HepG2 (cell line): ENCODE results near the gene UQCR11.

Experiments used
- BCLAF1 ChIP-seq: fragments of 450-650 bp; IDR thresholded peaks from 2 replicates; pipeline ENCODE4 v1.6.1; 2017; ENCODE audit warnings: mild to moderate bottlenecking
- CTCF ChIP-seq: sonication (generic); formaldehyde crosslinking; IDR thresholded peaks from 2 replicates; pipeline ENCODE4 v1.5.0; 2020; ENCODE audit warnings: mild to moderate bottlenecking, missing genetic modification reagents, moderate library complexity
- FOSL2 ChIP-seq: sonication (generic); formaldehyde crosslinking; IDR thresholded peaks from 2 replicates; pipeline ENCODE4 v1.4.0; 2020; ENCODE audit warnings: missing genetic modification reagents
- HBP1 ChIP-seq: IDR thresholded peaks from 2 replicates; pipeline ENCODE4 v1.6.1; 2016; ENCODE audit warnings: low read depth, control low read depth
- HNF4A ChIP-seq: sonication (generic); formaldehyde crosslinking; IDR thresholded peaks from 2 replicates; pipeline ENCODE4 v1.4.0; 2020; ENCODE audit warnings: missing genetic modification reagents
- JUNB ChIP-seq: sonication (generic); formaldehyde crosslinking; IDR thresholded peaks from 2 replicates; pipeline ENCODE4 v1.8.0; 2022; ENCODE audit warnings: missing genetic modification reagents, mild to moderate bottlenecking, borderline replicate concordance
- JUND ChIP-seq: sonication (generic); formaldehyde crosslinking; IDR thresholded peaks from 2 replicates; pipeline ENCODE4 v1.8.0; 2022; ENCODE audit warnings: mild to moderate bottlenecking, missing genetic modification reagents
- MXI1 ChIP-seq: IDR thresholded peaks from 3 replicates; pipeline ENCODE4 v1.6.1; 2012; ENCODE audit warnings: low read depth, low read length, inconsistent platforms, borderline replicate concordance
- PHF21A ChIP-seq: sonication (generic); formaldehyde crosslinking; IDR thresholded peaks from 2 replicates; pipeline ENCODE4 v1.5.0; 2020; ENCODE audit warnings: mild to moderate bottlenecking, missing genetic modification reagents
- RERE ChIP-seq: IDR thresholded peaks from 2 replicates; pipeline ENCODE4 v1.6.1; 2016; ENCODE audit warnings: low read depth, missing genetic modification reagents, missing compliant biosample characterization
- ZBTB34 ChIP-seq: sonication (generic); formaldehyde crosslinking; IDR thresholded peaks from 2 replicates; pipeline ENCODE4 v1.8.0; 2022; ENCODE audit warnings: mild to moderate bottlenecking, missing genetic modification reagents
- ZNF709 ChIP-seq: sonication (generic); formaldehyde crosslinking; IDR thresholded peaks from 2 replicates; pipeline ENCODE4 v1.5.0; 2020; ENCODE audit warnings: mild to moderate bottlenecking, missing genetic modification reagents
- ZXDC ChIP-seq: sonication (generic); formaldehyde crosslinking; IDR thresholded peaks from 2 replicates; pipeline ENCODE4 v1.5.0; 2020; ENCODE audit warnings: mild to moderate bottlenecking, missing genetic modification reagents

GRCh38 chr19:1580957-1581356, 24.3 kb downstream of the UQCR11 start:
- TF ChIP-seq JUNB (CRISPR knock-in tag) (no peak), HNF4A (CRISPR knock-in tag) (no peak), ZNF709 (CRISPR knock-in tag) (no peak), MXI1 (no peak), ZXDC (CRISPR knock-in tag) (no peak), FOSL2 (CRISPR knock-in tag) (no peak), ZBTB34 (no peak), PHF21A (no peak), JUND (CRISPR knock-in tag) (no peak), RERE (CRISPR knock-in tag) (no peak), CTCF (CRISPR knock-in tag) (no peak), HBP1 (CRISPR knock-in tag) (no peak), BCLAF1 (no peak)
